HG03159 (cell line): ENCODE data around the gene GALNT16.
"Not testable (repeated sequence)": the region's sequence is repeated elsewhere in the genome, so short reads cannot be mapped to it uniquely, and the experiment has no call there.

Experiments used
- ATAC-seq: cut with Tn5 transposase; IDR thresholded peaks from one replicate; pipeline ENCODE4 v1.9.1; 2021; ENCODE audit warnings: mild to moderate bottlenecking, moderate library complexity; ENCODE audit not compliant: unreplicated experiment

The GALNT16 gene

DNA sequence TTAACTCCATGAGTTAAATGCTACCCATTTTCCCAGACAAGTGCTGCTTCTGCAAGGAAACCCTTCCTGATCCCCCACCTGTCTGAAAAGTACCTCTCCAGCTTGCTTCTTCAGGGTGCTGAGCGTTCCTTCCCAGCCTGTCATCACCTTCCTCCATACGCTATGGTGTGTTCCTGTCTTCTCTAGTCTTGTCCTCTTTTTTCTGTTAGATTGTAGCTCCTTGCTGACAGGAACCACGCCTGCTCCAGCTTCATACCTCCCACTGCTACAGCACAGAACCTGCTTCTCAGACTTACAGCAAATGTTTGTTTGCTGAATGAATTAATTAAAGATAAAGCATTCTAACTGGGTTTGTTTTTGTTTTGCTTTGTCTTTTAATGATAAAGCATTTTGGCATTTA is 99.0 kb downstream of the GALNT16 start:
- ATAC-seq: no peak

DNA sequence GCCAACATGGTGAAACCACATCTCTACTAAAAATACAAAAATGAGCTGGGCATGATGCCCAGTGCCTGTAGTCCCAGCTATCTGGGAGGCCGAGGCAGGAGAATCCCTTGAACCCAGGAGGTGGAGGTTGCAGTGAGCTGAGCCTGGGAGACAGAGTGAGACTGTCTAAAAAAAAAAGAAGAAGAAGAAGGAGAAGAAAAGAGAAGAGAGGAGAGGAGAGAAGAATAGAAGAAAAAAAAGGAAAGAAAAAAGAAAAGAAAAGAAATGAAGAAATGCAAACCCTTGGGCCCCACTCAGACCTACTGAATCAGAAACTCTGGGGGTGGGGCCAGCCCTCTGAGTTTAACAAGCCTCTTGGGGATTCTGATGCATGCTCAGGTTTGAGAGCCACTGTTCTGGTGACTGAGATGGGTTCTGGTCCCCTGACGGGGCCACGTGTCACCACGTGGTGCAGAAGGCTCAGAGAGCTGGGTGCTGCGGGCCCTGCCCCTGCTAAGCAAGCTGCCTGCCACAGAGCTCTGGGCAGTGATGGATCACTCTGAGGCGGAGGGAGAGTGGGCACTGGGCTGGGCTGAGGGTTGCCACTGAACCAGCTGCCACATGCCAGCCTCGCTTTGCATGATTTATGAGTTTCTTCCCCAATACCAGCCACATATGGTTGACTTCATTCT is 100.6 kb downstream of the GALNT16 start:
- ATAC-seq: no peak

DNA sequence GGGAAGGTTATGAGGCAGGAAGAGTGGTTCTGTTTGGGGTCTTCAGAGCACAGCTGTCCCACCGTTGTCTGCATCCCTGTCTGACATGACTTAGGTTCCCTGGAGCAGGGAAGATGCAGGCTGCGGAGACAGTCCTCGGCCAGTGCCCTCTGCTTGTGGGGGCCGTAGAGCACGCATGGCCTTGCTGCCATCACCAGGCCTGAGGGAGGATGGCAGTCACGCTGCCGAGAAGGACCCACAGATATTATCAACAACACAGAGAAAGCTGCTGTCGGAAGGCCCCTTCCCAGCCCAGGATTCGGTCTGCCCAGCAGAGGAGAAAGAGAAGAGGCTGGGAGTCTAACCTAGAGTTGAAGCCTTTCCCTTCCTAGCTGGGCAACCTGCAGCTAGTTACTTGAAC is 103.1 kb downstream of the GALNT16 start:
- ATAC-seq: no peak

DNA sequence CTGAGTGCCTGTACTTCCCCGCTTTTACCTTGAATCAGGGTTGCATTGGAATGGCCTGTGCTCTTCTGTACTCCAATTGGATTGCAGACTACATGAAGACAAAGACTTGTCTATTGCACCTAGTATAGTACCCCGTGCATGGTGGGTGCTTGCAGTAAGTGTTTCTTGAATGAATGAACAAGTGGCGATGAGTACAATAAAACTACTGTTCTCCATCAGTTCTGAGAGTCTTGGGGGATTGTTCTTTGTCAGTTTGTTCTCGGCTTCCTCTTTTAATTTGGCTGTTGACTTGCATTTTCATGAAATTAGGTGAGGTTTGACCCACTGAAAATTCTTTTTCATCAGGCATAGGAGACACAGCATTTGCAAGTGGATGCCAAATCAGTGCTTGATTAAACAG is 104.0 kb downstream of the GALNT16 start:
- ATAC-seq: no peak

DNA sequence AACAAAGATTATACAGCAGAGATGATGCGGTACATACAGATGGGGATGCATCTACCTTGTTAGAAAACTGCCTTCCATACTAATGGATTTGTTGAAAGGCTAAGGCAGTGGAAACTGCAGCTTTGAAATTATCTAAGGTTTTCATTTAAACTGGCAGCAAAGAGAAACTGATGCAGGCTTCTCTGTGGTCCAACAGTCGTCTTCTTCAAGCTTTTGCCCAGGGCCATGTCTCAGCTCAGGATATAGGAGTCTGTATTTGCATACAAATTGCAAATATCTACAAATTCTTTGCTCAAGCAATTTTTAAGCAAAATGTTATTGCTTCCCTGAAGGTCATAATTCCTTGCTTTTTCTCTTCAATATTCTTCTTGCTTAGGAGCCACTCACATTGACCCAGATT is 104.4 kb downstream of the GALNT16 start:
- ATAC-seq: no peak

DNA sequence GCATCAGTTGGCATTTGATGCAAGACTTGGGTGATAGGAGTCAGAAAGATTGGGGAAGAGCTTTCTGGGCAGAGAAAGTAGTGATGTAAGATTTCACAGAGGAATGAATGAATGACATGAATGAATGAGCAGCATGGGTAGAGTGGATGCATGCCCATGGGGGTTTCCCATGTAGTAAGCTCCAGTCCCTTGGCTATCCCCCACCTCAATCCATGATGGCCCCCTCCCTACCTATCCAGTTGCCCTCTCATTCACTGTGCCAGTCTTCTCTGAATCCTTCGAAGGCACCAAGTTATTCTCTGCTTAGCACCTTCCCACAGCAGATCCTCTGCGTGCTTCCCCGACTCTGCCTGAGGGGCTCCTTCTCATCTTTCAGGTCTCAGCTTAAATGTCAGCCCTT is 106.1 kb downstream of the GALNT16 start:
- ATAC-seq: no peak

DNA sequence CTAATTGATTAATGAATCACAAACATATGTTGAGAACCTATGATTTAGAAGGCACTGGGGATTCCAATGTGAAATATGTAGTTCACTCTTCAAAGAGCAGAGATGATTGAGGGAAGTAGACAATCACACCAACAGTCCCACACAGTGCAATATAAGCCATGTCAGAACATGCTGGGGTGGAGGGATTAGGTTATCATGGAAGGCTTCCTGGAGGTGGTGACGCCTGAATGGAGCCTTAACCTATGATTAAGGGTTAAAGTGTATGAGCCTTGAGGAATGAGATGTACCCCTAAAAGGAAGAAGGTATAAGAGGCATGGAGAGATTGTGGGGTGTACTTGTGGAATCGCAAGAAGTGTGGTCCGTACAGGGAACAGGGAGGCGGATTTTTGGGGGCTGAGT is 106.8 kb downstream of the GALNT16 start:
- no peak for ATAC-seq

DNA sequence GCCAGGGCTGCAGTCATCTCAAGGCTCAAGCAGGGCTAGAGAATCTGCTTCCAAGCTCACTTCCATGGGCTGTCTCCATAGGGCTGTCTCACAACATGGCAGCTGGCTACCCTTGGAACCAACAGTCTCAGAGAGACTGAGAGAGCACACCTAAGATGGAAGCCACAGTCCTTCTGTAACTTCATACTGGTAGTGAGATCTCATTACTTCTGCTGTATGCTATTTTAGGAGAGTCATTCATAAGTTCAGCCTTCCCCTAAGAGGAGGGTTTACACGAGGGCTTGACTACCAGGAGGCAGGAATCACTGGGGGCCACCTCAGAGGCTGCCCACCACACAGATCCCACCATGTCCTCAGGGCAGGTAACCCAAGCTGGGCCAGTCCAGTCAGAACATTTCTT is 108.4 kb downstream of the GALNT16 start:
- no peak for ATAC-seq

DNA sequence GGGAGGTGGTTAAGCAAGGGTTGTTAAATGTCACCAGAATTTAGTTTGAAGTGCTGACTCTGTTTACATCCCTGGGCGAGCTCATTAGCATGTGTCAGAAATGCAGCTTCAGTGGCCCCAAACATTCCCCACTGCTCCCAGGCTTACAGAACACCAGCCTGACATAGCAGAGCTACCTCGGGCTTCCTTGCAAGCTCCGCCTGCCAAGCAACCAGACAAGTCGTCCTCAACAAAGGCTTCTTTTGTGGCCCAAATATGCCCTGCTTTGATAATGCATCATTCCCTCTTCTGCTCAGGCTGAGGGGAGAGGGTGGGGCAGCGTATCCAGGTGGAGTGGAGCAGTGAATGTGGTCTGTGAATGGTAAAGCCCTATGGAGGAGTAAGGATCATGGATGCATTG is 110.1 kb downstream of the GALNT16 start:
- ATAC-seq: no peak

DNA sequence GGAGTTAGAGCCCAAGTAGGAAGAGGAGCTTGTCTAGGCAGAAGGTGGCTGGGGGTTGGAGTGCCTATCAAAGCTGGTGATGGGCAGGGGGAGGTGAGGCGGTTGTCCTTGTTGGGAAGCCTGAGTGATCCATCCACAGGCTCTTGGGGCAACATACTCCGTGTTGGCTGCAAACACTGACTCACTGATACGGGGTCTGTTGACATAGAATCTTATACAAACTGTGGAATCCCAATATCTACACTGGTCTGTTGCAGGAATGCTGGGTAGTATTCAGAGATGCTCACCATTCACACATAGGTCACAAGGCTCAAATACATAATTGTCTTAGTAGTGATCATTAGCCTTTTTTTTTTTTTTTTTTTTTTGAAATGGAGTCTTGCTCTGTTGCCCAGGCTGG is 112.2 kb downstream of the GALNT16 start:
- no peak for ATAC-seq

DNA sequence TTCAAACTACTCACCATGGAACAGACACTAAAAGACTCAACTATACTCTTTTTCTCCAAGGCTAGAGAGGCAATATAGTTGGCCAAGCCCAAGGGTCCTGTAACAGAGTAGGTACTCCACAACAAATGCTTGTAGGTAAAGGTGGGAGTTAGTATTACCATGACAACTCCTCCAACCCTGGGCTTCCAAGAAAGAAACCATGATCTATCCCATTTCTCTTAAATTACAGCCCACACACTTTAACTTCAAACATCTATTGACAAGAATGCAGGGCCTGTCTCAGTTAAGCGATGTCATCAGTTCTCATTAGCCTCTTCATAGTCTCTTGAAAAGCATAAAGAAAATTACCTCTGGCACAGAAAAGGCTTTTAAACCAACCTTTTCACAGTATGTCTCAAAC is 113.1 kb downstream of the GALNT16 start:
- ATAC-seq: no peak

DNA sequence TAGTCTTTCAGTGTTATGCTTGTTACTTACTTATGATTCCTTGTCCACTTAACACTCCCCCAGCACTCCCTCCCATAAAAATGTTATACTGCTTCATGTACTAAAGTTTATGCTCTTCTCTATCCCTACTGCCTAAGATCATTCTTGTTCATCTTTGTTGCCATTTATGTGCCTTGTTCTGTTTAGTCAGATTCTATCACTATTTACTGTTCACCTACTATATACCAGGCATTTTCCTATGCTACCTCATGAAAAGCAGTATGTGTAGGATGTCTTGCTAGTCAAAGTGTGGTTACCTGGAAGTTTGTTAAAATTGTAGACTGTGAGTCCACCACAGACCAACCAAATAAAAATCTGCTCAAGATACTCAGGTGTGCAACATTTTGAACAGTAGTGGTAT is 114.3 kb downstream of the GALNT16 start:
- ATAC-seq: no peak

DNA sequence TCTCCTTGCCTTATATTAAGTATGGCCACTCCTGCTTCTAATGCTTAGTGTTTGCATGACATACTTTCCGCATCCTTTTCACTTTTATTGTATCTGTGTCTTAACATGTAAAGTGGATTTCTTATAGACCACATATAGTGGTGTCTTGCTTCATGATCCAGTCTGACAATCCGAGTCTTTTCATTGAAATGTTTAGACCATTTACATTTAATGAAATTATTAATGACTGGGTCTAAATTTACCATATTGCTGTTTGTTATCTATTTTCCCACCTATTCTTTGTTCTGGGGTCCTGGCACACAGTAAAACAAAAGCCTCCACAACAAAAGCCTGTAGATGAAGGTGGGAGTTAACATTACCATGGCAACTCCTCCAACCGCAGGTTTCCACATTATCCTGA is 115.2 kb downstream of the GALNT16 start:
- ATAC-seq: no peak

DNA sequence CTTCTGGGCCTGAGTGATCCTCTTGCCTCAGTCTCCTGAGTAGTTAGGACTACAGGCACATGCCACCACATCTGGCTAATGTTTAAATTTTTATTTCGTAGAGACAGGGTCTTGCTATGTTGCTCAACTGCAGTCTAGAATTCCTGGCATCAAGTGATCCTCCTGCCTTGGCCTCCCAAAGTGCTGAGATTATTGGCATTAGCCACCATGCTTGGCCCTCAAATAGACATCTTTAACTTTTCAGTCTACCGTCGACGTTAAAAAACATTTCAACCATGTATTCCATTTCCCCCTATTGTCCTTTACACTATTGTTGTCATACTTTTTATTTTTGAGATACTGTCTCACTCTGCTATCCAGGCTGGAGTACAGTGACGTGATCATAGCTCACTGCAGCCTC is 115.8 kb downstream of the GALNT16 start:
- ATAC-seq: no peak

DNA sequence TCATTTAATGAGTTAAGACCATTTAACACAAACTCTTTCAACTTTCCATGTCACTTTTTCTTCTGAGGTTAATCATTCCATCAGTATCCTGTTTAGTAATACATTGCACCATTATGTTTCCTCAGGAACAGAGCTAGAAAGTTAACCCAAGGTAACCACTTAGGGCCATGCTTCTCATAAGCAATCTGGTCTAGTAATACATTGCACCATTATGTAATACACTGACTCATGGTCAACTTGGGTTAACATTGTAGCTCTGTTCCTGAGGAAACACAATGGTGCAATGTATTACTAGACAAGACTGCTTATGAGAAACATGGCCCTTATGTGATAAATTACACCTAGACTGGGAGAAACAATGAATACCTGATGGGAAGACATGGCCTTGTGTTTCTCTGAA is 116.5 kb downstream of the GALNT16 start:
- ATAC-seq: no peak

DNA sequence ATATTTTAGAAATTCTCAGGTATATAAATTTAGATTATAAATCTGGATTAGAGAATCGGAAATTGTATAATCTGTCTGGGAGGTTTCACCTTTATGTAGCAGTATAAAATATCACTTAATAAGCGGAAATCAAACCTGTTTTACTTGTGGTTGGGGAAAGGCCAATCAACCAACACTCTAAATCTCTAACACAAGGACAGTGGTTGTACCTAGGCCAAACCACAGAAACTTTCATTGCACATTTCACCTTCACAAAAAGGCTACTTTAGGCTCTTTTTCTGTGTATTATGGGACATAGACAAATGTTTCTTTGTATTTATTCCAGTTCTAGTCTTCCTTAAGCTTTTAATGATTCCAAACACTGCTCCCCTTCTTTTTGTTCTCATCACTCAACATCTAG is 118.3 kb downstream of the GALNT16 start:
- no peak for ATAC-seq

DNA sequence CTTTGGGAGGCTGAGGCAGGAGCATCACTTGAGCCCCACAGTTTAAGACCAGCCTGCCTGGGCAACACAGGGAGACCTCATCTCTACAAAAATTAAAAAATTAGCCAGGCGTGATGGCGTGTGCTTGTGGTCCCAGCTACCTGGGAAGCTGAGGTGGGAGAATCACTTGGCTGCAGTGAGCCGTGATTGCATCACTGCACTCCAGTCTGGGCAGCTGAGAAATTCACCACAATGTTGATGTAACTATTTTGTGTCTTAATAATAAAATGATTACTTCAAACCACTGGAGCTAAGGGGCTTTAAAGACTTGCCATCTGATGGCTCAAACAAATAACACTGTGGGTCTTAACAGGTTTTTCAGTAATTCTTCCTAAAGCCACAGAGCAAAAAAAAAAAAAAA is 127.4 kb downstream of the GALNT16 start:
- no peak for ATAC-seq

DNA sequence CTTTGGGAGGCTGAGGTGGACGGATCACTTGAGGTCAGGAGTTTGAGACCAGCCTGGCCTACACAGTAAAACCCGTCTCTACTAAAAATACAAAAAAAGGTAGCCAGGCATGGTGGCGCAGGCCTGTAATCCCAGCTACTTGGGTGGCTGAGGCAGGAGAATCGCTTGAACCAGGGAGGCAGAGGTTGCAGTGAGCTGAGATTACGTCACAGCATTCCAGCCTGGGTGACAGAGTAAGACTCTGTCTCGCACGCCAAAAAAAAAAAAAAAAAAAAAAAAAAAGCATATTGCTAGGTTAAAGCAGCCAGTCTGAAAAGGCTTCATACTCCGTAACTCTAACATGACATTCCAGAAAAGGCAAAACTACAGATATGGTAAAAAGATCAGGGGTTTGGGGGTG is 131.4 kb downstream of the GALNT16 start:
- ATAC-seq: not testable (repeated sequence)

DNA sequence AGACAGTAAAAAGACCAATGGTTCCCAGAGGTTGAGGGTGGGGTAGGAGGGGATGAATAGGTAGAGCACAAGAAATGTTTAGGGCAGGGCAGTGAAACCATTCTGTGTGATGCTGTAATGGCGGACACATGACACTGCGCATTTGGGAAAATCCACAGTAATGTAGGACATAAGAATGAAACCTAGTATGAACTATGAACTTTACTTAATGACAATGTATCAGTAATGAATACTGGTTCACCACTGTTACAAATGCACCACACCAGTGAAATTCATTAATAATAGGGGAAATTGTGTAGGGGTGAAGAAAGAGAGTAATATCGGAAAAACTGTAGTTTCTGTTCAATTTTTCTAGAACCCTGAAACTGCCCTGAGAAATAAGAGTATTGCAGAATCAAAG is 132.5 kb downstream of the GALNT16 start:
- ATAC-seq: no peak

DNA sequence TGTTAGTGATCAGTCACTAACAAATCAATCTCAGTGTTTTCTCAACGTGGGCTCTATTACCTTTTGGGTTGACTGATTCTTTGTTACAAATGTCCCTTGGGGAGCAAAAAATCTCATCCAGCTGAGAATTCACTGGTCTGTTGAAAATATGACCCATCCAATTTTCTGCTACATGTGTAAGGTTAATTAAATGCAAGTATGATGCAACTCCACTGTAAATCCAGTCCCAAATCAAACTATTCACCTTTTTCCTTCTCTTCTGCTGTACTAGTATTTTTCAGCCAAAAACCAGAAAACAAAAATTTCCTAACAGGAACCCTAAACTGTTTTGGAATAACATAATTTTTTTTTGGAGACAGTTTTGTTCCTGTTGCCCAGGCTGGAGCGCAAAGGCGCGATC is 136.0 kb downstream of the GALNT16 start:
- ATAC-seq: no peak

DNA sequence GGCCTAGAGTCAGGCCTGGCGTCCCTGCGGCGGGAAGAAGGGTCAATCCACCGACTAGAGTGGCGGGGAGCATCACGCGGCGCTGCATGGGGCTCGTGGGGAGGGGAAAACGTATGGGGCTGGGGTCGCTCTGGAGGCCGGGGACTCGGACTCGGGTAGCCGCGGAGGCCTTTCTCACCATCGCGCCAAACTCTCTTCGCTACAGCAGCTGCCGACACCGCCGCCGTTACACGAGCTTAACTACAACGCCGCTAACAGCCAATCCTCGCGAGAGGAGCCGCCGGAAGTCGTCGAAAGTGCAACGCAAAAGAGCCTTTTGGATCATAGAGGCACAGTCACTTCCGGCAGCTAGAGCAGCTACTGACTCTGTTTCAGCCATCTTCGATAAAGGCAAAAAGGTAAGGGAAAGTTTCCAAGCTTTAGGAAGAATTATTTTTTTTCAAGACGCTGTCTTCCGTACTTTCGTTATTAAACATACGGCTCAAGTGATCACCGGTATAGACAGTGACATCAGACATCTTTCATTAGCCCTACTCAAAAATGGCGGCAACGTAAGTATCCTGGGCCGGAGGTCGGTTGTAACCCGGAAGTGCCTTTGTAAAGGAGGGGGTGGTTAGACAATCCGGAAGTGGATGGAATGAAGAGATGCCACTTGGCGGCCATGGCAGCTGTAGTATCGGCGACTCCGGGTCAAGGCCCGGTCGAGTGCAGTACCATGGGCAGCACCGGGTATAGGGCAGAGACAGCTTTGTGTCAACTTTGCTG is 138.3 kb downstream of the GALNT16 start, which contains the start of the genes ERH and SLC39A9:
TSS of gene ERH (minus strand) at position 247 of the 765 bp plus-strand sequence. CDS start at position 181, 66 bp downstream.
TSS of gene SLC39A9 (plus strand) at position 640 of the 765 bp plus-strand sequence. CDS start 678 bp downstream, outside the sequence.
- peak; percentile 83 for ATAC-seq

DNA sequence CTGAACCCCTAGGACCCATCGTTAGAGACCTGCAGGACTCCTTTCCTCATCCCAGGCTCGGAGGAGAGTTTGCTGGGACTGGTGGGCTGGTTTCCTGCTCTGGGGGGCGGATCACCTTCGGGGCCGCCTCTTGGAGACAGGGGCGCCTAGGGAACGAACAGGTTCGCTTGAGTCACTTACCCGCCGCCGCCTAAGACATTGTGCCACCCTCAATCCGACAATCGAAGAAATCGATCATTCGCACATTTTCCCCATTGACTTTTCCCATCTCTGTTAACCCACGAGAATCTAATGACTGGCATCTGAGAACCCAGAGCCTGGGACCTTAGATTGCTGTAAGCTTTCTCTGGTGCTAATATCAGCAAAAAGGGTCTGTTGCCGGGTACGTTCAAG is 138.9 kb downstream of the GALNT16 start:
- peak; percentile 20 for ATAC-seq
